NCI-H2081 treated with DMSO at 0.1 percent for 48 hours (cell line): ENCODE data around the gene CMYA5.

Source experiments
- DNase-seq: peaks from one replicate; lab custom pipeline; 2025; lab: John Stamatoyannopoulos, UW

CMYA5 gene

GRCh38 chr5:79834754-79835714, 145.4 kb downstream of the CMYA5 start:
- DNase-seq, result no peak

- DNase-seq, result no peak
These were observed 148.3 kb downstream of the CMYA5 start for GRCh38 chr5:79837761-79838551.

- DNase-seq, result no peak
These were observed 150.7 kb downstream of the CMYA5 start for GRCh38 chr5:79840084-79840990.

- no peak for DNase-seq
These were observed 151.5 kb downstream of the CMYA5 start for GRCh38 chr5:79841172-79841571.

GRCh38 chr5:79842006-79842881, 152.6 kb downstream of the CMYA5 start:
- no peak for DNase-seq

GRCh38 chr5:79842991-79843390, 153.4 kb downstream of the CMYA5 start:
- DNase-seq, result no peak

- DNase-seq, result no peak
These were observed 154.1 kb downstream of the CMYA5 start for GRCh38 chr5:79843450-79844388.

- no peak for DNase-seq
These were observed 154.9 kb downstream of the CMYA5 start for GRCh38 chr5:79844571-79844970.

GRCh38 chr5:79845448-79846197, 156.0 kb downstream of the CMYA5 start:
- DNase-seq, result no peak

- DNase-seq, result no peak
These were observed 156.5 kb downstream of the CMYA5 start for GRCh38 chr5:79846198-79846521.

- DNase-seq, result no peak
These were observed 157.9 kb downstream of the CMYA5 start for GRCh38 chr5:79847561-79847960.

GRCh38 chr5:79849061-79849460, 159.4 kb downstream of the CMYA5 start:
- DNase-seq, result no peak
